Transverse colon (tissue), 4 donors: ENCODE measurements around the gene AVEN. TPM values are rescaled to one million over a fixed set of nuclear protein-coding genes. Genes with fewer than 3 reads are reported as not detected.

ENCODE experiments used
- DNase-seq: peaks from one replicate; pipeline ENCODE4 v3.0.0-alpha.2; 2019
- H3K27ac ChIP-seq, 4 donors: fragments of 200-600 bp; sonication (generic); 2 replicates each; pipeline ENCODE4 v1.5.1; 2016 to 2018; ENCODE audit warnings: inconsistent platforms in 4 of 4
- H3K27me3 ChIP-seq: fragments of 200-600 bp; sonication (generic); 2 replicates; pipeline ENCODE4 v1.5.1; 2017; ENCODE audit warnings: inconsistent platforms
- H3K36me3 ChIP-seq, 4 donors: fragments of 200-600 bp; sonication (generic); 2 replicates each; pipeline ENCODE4 v1.5.1; 2017 to 2019; ENCODE audit warnings: inconsistent platforms in 4 of 4
- H3K4me1 ChIP-seq, 4 donors: fragments of 200-600 bp; sonication (generic); 2 replicates each; pipeline ENCODE4 v1.5.1; 2017 to 2020; ENCODE audit warnings: inconsistent platforms in 4 of 4
- H3K4me3 ChIP-seq, 4 donors: fragments of 200-600 bp; sonication (generic); 1 replicate in 1 of 4; 2 replicates in 3 of 4; pipeline versions ENCODE4 v1.5.1 to v1.6.1; 2017 to 2019; ENCODE audit warnings: inconsistent platforms in 4 of 4
- H3K9me3 ChIP-seq, 2 donors: fragments of 200-600 bp; sonication (generic); 2 replicates each; pipeline ENCODE4 v1.5.1; 2017 to 2019; ENCODE audit warnings: inconsistent platforms in 2 of 2
- EP300 ChIP-seq: sonication (generic); formaldehyde crosslinking; IDR thresholded peaks from one replicate; pipeline ENCODE4 v1.6.1; 2017; ENCODE audit warnings: antibody characterized with exemption, low read depth
- POLR2A ChIP-seq: fragments of 450-650 bp; IDR thresholded peaks from one replicate; pipeline ENCODE4 v1.6.1; 2016; ENCODE audit warnings: antibody characterized with exemption, mild to moderate bottlenecking, moderate library complexity
- POLR2AphosphoS5 ChIP-seq, 3 donors: sonication (generic); formaldehyde crosslinking; IDR thresholded peaks; one replicate each; pipeline ENCODE4 v1.6.1; 2016; ENCODE audit warnings: antibody characterized with exemption in 3 of 3
- WGBS, 2 donors: methylation state at CpG; one replicate each; pipeline ENCODE4 v1.1.5; 2018; ENCODE audit warnings: low coverage in 1 of 2; 5-methylcytosine and 5-hydroxymethylcytosine counted together
- in situ Hi-C, 4 donors: fragments of 200-750 bp; cut with MboI; loops; one replicate each; pipeline versions ENCODE4 v1.15.0 to v1.15.1; 2017; ENCODE audit warnings: low sequenced_read_pairs in 3 of 4, low pct_ligation_motif_present in 1 of 4, low pct_unique_long_range_greater_than_20kb in 1 of 4
- intact Hi-C: fragments of 100-400 bp; cut with DNase I; formaldehyde crosslinking; loops from one replicate; pipeline ENCODE4 v1.15.1; 2023; ENCODE audit warnings: low total_unique reads
- total RNA-seq, 4 donors: library from RNA; depleted of rRNA; stranded (reverse); fragments of >200 nt; gene quantifications; one replicate each; pipeline ENCODE4 v1.1.0, GENCODE V29; 2016
- TF ChIP-seq, protein P1 (sequence below), 5 experiments: fragments of 200-600 bp in 3 of 5; fragments of 450-650 bp in 2 of 5; sonication (generic) in 3 of 5; IDR thresholded peaks; 1 replicate in 2 of 5; 2 replicates in 3 of 5; pipeline ENCODE4 v1.5.1; 2016 to 2017; ENCODE audit warnings: antibody characterized with exemption in 5 of 5, inconsistent platforms in 3 of 5, mild to moderate bottlenecking in 2 of 5, moderate library complexity in 1 of 5

AVEN gene
- total RNA-seq, 4 donors from 2014 or later: 4.9 to 21.3 (median 7.6) TPM

DNA sequence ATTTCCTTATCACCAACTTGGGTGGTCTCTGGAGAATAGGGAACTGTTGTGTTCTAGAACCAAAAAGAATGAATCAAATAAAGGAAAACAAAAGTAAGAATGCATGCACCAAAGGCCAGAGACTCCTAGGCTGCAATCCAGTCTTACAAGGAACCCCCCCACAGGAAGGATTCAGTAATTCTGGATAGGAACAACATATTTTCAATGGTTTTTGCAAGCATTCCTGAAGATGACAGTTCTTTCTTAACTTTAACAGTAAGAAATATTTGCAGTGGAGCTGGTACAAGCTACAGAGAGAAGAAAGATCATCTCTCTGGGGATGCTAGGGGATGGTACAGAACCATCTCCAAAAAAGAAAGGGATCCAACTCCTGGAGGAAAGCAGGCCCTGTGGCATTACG, 186.9 kb downstream of the AVEN start:
- H3K9me3 ChIP-seq: no peaks in the 10 kb centered on the region
- whole genome bisulfite sequencing, 2 donors: 43 to 58% methylated on average over 1 of the region's 1 CpG
- no peak for DNase-seq
- no peaks in the 10 kb centered on the region for H3K27me3 ChIP-seq
- H3K4me1 ChIP-seq: no peaks in the 10 kb centered on the region
- no peak overlapping the region for H3K27ac ChIP-seq
- no peak overlapping the region for H3K4me3 ChIP-seq
- no peaks in the 10 kb centered on the region for H3K36me3 ChIP-seq
- intact Hi-C loops: no loop called here
- TF ChIP-seq EP300 (no peak), POLR2A (no peak), POLR2AphosphoS5 (IDR thresholded peaks at IDR 0.05) (no peak)
- TF ChIP-seq, protein P1, sequence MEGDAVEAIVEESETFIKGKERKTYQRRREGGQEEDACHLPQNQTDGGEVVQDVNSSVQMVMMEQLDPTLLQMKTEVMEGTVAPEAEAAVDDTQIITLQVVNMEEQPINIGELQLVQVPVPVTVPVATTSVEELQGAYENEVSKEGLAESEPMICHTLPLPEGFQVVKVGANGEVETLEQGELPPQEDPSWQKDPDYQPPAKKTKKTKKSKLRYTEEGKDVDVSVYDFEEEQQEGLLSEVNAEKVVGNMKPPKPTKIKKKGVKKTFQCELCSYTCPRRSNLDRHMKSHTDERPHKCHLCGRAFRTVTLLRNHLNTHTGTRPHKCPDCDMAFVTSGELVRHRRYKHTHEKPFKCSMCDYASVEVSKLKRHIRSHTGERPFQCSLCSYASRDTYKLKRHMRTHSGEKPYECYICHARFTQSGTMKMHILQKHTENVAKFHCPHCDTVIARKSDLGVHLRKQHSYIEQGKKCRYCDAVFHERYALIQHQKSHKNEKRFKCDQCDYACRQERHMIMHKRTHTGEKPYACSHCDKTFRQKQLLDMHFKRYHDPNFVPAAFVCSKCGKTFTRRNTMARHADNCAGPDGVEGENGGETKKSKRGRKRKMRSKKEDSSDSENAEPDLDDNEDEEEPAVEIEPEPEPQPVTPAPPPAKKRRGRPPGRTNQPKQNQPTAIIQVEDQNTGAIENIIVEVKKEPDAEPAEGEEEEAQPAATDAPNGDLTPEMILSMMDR (IDR thresholded peaks at IDR 0.05): no peak
- in situ Hi-C loops: no loop called here

DNA sequence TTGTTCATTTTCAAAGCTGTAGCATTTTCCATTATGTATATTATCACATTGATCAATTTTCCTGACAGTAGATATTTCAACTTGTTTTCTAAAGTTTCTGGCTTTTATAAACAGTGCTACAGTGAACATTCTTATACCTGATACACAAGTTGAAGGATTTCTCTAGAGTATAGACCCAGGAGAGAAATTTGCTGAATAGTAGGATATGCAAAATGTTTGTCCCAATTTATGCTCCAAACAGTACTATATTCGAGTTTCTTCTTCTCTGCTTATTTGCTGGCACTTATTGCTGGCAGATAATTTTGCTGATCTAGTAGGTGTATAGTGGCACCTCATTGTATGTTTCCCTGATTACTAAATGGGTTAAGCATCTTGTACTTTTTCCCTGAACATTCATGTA, 187.9 kb downstream of the AVEN start:
- Histone ChIP-seq H3K27ac (no peak overlapping the region), H3K9me3 (no peaks in the 10 kb centered on the region), H3K4me3 (no peak overlapping the region), H3K4me1 (no peaks in the 10 kb centered on the region), H3K36me3 (no peaks in the 10 kb centered on the region), H3K27me3 (no peaks in the 10 kb centered on the region)
- 60 to 70% methylated on average over 1 of the region's 1 CpG for WGBS, 2 donors
- TF ChIP-seq, protein P1 (IDR thresholded peaks at IDR 0.05): no peak
- TF ChIP-seq EP300 (no peak), POLR2A (no peak), POLR2AphosphoS5 (IDR thresholded peaks at IDR 0.05) (no peak)
- in situ Hi-C loops (no loop called here), intact Hi-C loops (no loop called here)
- DNase-seq: no peak

DNA sequence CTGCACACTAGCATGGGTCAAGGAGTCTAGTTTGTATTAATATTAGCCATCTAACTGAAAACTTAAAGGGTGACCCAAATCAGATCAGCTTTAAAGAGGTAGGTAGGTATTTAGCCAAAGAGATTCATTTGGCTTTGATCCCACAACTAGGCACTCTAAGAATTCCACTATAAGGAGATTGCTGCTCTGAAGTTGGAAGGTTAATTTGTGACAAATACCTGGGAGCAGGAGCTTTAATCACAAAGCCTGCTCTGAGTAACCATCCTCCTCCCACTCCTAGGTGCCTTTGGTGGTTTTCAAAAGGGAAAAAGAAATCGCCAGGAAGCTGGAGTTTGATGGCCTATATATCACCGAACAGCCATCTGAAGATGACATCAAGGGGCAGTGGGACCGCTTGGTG, 191.0 kb downstream of the AVEN start:
- intact Hi-C loops: no loop called here
- no peak overlapping the region for H3K4me3 ChIP-seq
- DNase-seq: no peak
- no peaks in the 10 kb centered on the region for H3K4me1 ChIP-seq
- H3K9me3 ChIP-seq: no peaks in the 10 kb centered on the region
- no peaks in the 10 kb centered on the region for H3K27me3 ChIP-seq
- in situ Hi-C loops: no loop called here
- no peaks in the 10 kb centered on the region for H3K36me3 ChIP-seq
- no peak overlapping the region for H3K27ac ChIP-seq
- TF ChIP-seq, protein P1 (IDR thresholded peaks at IDR 0.05): no peak
- TF ChIP-seq POLR2A: no peak
- TF ChIP-seq EP300: no peak
- TF ChIP-seq POLR2AphosphoS5 (IDR thresholded peaks at IDR 0.05): no peak
- 89% methylated on average over 3 of the region's 3 CpGs; no CpG with 5 or more reads in 1 of the 2 donors for WGBS, 2 donors

DNA sequence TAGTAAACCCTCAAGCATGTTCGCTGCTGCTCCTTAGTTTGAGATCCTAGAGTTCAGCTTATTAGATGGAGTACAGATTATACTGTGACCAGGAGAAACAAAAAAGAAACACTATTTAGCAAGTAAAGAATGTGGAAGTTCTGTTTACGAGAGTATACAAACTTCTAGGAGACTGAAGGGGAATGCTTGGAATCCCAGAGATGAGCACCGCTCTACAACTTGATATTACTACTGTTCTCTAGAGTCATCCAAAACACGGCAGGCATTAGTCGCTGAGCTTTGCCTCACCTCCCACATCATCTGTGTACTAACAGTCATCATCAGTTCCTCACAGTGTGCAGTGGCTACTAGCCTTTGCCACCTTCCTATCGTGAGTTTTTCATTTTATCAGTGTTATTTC, 192.1 kb downstream of the AVEN start:
- TF ChIP-seq POLR2A: no peak
- H3K27ac ChIP-seq: no peak overlapping the region
- H3K9me3 ChIP-seq: no peaks in the 10 kb centered on the region
- in situ Hi-C loops (no loop called here), intact Hi-C loops (no loop called here)
- H3K36me3 ChIP-seq: no peaks in the 10 kb centered on the region
- no peak overlapping the region for H3K4me3 ChIP-seq
- no peaks in the 10 kb centered on the region for H3K4me1 ChIP-seq
- no peaks in the 10 kb centered on the region for H3K27me3 ChIP-seq
- WGBS, 2 donors: 56 to 67% methylated on average over 6 of the region's 6 CpGs
- DNase-seq: no peak

DNA sequence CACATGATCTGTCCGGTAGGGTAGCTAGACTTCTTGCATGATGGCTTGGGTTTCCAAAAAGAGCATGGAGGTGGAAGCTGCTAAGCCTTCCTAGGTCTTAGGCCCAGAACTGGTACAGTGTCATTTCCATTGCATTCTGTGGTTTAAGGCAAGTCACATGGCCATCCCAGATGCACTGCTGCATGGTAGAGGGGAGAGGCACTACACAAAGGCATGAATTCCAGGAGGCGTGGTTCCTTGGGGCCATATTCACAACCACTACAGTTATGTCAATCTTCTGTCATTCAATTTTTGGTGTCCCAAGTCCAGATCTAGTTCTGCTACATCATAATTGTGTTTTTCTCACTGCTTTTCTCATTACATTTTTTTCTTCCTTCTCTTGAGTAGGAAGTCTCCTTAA, 192.9 kb downstream of the AVEN start:
- no peak for TF ChIP-seq POLR2AphosphoS5 (IDR thresholded peaks at IDR 0.05)
- TF ChIP-seq EP300: no peak
- TF ChIP-seq POLR2A: no peak
- TF ChIP-seq, protein P1 (IDR thresholded peaks at IDR 0.05): no peak
- H3K36me3 ChIP-seq: no peaks in the 10 kb centered on the region
- no peaks in the 10 kb centered on the region for H3K4me1 ChIP-seq
- in situ Hi-C loops: no loop called here
- 91 to 100% methylated on average over 1 to 2 of the region's 2 CpGs for WGBS, 2 donors
- no peaks in the 10 kb centered on the region for H3K9me3 ChIP-seq
- H3K4me3 ChIP-seq: no peak overlapping the region
- no peaks in the 10 kb centered on the region for H3K27me3 ChIP-seq
- intact Hi-C loops: no loop called here
- DNase-seq: no peak
- no peak overlapping the region for H3K27ac ChIP-seq
